Upper lobe of right lung (tissue), 1 donor: Measurements from ENCODE around the gene ZBTB48. TPM values are rescaled to one million over a fixed set of nuclear protein-coding genes. Genes with fewer than 3 reads are reported as not detected.

ENCODE experiments used
- ATAC-seq: fragments of 200-7000 bp; cut with Tn5 transposase; one replicate; pipeline ENCODE4 v1.9.1; 2020; ENCODE audit warnings: mild to moderate bottlenecking, moderate library complexity
- DNase-seq: peaks from one replicate; pipeline ENCODE4 v3.0.0-alpha.2; 2020
- H3K27ac ChIP-seq: fragments of 200-600 bp; one replicate; pipeline ENCODE4 v1.8.0; 2022
- H3K27me3 ChIP-seq: fragments of 200-600 bp; one replicate; pipeline ENCODE4 v1.8.0; 2022; ENCODE audit warnings: mild to moderate bottlenecking
- H3K36me3 ChIP-seq: fragments of 200-600 bp; one replicate; pipeline ENCODE4 v1.8.0; 2022
- H3K4me1 ChIP-seq: fragments of 200-600 bp; one replicate; pipeline ENCODE4 v1.8.0; 2022
- H3K4me3 ChIP-seq: fragments of 200-600 bp; one replicate; pipeline ENCODE4 v1.8.0; 2022; ENCODE audit warnings: mild to moderate bottlenecking
- H3K9me3 ChIP-seq: fragments of 200-600 bp; one replicate; pipeline ENCODE4 v1.8.0; 2022
- CTCF ChIP-seq: fragments of 200-600 bp; IDR thresholded peaks from one replicate; pipeline ENCODE4 v1.8.0; 2022; ENCODE audit warnings: antibody characterized with exemption
- intact Hi-C: fragments of 100-400 bp; cut with DNase I; formaldehyde crosslinking; loops from one replicate; pipeline ENCODE4 v1.11.0; 2022
- total RNA-seq: library from RNA; stranded (reverse); fragmentation: NEBNext Ultra II Directional; extraction: Animal tissue kit (Norgen Biotek cat#: 25700); gene quantifications from one replicate; pipeline ENCODE4 v1.2.1, GENCODE V29; 2021
- donor health status: DM: no; HTN: yes; CAD: no; lungs with severe emphysema.

ZBTB48 gene
- total RNA-seq, 1 donor from 2014 or later, result 31.5 TPM

GRCh38 chr1:6560267-6560666, 19.5 kb upstream of the ZBTB48 start:
- peaks cover under 1% of the 10 kb centered on the region for H3K4me1 ChIP-seq
- no peaks in the 10 kb centered on the region for H3K27me3 ChIP-seq
- DNase-seq (no peak), ATAC-seq (no peak)
- no peak for TF ChIP-seq CTCF
- no peak overlapping the region for H3K4me3 ChIP-seq
- H3K36me3 ChIP-seq, result no peaks in the 10 kb centered on the region
- no peak overlapping the region for H3K27ac ChIP-seq
- intact Hi-C loops, result no loop called here
- no peaks in the 10 kb centered on the region for H3K9me3 ChIP-seq

GRCh38 chr1:6569033-6569432, 10.8 kb upstream of the ZBTB48 start:
- no peak overlapping the region for H3K27ac ChIP-seq
- no peaks in the 10 kb centered on the region for H3K36me3 ChIP-seq
- intact Hi-C loops, result no loop called here
- no peak for TF ChIP-seq CTCF
- H3K9me3 ChIP-seq, result no peaks in the 10 kb centered on the region
- H3K4me3 ChIP-seq, result no peak overlapping the region
- no peak for ATAC-seq
- H3K27me3 ChIP-seq, result no peaks in the 10 kb centered on the region
- no peaks in the 10 kb centered on the region for H3K4me1 ChIP-seq
- no peak for DNase-seq

- intact Hi-C loops, result no loop called here
- Histone ChIP-seq H3K27ac (no peak overlapping the region), H3K36me3 (no peaks in the 10 kb centered on the region)
These were observed 9.7 kb upstream of the ZBTB48 start for GRCh38 chr1:6570100-6570499.

GRCh38 chr1:6570987-6571386, 8.8 kb upstream of the ZBTB48 start:
- DNase-seq, result no peak
- H3K9me3 ChIP-seq, result no peaks in the 10 kb centered on the region
- no peak overlapping the region for H3K4me3 ChIP-seq
- no peak overlapping the region for H3K27ac ChIP-seq
- H3K27me3 ChIP-seq, result no peaks in the 10 kb centered on the region
- H3K36me3 ChIP-seq, result no peaks in the 10 kb centered on the region
- no peak for TF ChIP-seq CTCF
- no peak for ATAC-seq
- H3K4me1 ChIP-seq, result no peaks in the 10 kb centered on the region
- intact Hi-C loops, result no loop called here

More at GRCh38 chr1:6570100-6570499, 9.7 kb upstream of the ZBTB48 start:
- Histone ChIP-seq H3K4me1 (no peaks in the 10 kb centered on the region), H3K27me3 (no peaks in the 10 kb centered on the region), H3K4me3 (no peak overlapping the region), H3K9me3 (no peaks in the 10 kb centered on the region)
- no peak for DNase-seq
- TF ChIP-seq CTCF, result no peak
- ATAC-seq, result no peak

- no peak for DNase-seq
- no peaks in the 10 kb centered on the region for H3K4me1 ChIP-seq
- H3K27me3 ChIP-seq, result no peaks in the 10 kb centered on the region
- H3K27ac ChIP-seq, result no peak overlapping the region
- ATAC-seq, result no peak
- H3K9me3 ChIP-seq, result no peaks in the 10 kb centered on the region
- H3K4me3 ChIP-seq, result no peak overlapping the region
- intact Hi-C loops, result no loop called here
- TF ChIP-seq CTCF, result no peak
- no peaks in the 10 kb centered on the region for H3K36me3 ChIP-seq
These were observed 7.0 kb upstream of the ZBTB48 start for GRCh38 chr1:6572653-6573383.
